ENCODE data around the gene C15orf62.

- TF ChIP-seq CTCF (IDR thresholded peaks at IDR 0.05): no peak
- TF ChIP-seq POLR2A (IDR thresholded peaks at IDR 0.05): no peak
- no peak for TF ChIP-seq EP300 (IDR thresholded peaks at IDR 0.05)
These were observed 22.6 kb downstream of the C15orf62 start for GRCh38 chr15:40792394-40792793.

All from upper lobe of left lung (tissue), 4 donors.